HG02884 (cell line): ENCODE results near the gene PFKL.

ENCODE experiments used
- ATAC-seq: cut with Tn5 transposase; IDR thresholded peaks from one replicate; pipeline ENCODE4 v1.9.1; 2021; ENCODE audit warnings: mild to moderate bottlenecking, moderate library complexity; ENCODE audit not compliant: unreplicated experiment

The PFKL gene

GRCh38 chr21:44325386-44326271 is 25.8 kb downstream of the PFKL start:
- ATAC-seq = no peak

GRCh38 chr21:44326272-44326647 is 26.4 kb downstream of the PFKL start:
- no peak for ATAC-seq

GRCh38 chr21:44326716-44327602 is 27.1 kb downstream of the PFKL start:
- no peak for ATAC-seq

GRCh38 chr21:44327603-44327974 is 27.7 kb downstream of the PFKL start:
- no peak for ATAC-seq

GRCh38 chr21:44328242-44328895 is 28.5 kb downstream of the PFKL start:
- ATAC-seq = no peak

GRCh38 chr21:44329086-44329889 is 29.4 kb downstream of the PFKL start:
- ATAC-seq = no peak

GRCh38 chr21:44329971-44330681 is 30.3 kb downstream of the PFKL start:
- no peak for ATAC-seq

- ATAC-seq = no peak
These were observed 30.8 kb downstream of the PFKL start for GRCh38 chr21:44330698-44331097.

GRCh38 chr21:44331209-44331608 is 31.4 kb downstream of the PFKL start:
- no peak for ATAC-seq

- ATAC-seq = no peak
These were observed 31.9 kb downstream of the PFKL start for GRCh38 chr21:44331650-44332307.

GRCh38 chr21:44332383-44332782 is 32.5 kb downstream of the PFKL start:
- ATAC-seq = no peak

- no peak for ATAC-seq
These were observed 33.1 kb downstream of the PFKL start for GRCh38 chr21:44332965-44333364.

- no peak for ATAC-seq
These were observed 33.9 kb downstream of the PFKL start for GRCh38 chr21:44333509-44334328.

- ATAC-seq = no peak
These were observed 34.6 kb downstream of the PFKL start for GRCh38 chr21:44334329-44335030.

- ATAC-seq = no peak
These were observed 35.6 kb downstream of the PFKL start for GRCh38 chr21:44335266-44336059.

GRCh38 chr21:44337449-44337848 is 37.6 kb downstream of the PFKL start:
- ATAC-seq = no peak
